IPS-20b (cell line): ENCODE results near the gene LGALS7.
"Not testable (repeated sequence)": the region's sequence is repeated elsewhere in the genome, so short reads cannot be mapped to it uniquely, and the experiment has no call there.

Source experiments
- H3K27ac ChIP-seq: one replicate; pipeline ENCODE4 v1.5.1; 2013; ENCODE audit warnings: low read length
- H3K27me3 ChIP-seq: 2 replicates; pipeline ENCODE4 v1.6.1; 2013; ENCODE audit warnings: mild to moderate bottlenecking, low read length, inconsistent platforms; ENCODE audit not compliant: insufficient read depth
- H3K36me3 ChIP-seq: 2 replicates; pipeline ENCODE4 v1.6.1; 2013; ENCODE audit warnings: low read depth, mild to moderate bottlenecking, inconsistent platforms, low read length, moderate library complexity; ENCODE audit not compliant: insufficient read depth
- H3K4me1 ChIP-seq: 2 replicates; pipeline ENCODE4 v1.6.1; 2013; ENCODE audit warnings: mild to moderate bottlenecking, control low read depth, inconsistent platforms, low read length, moderate library complexity; ENCODE audit not compliant: insufficient read depth
- H3K4me3 ChIP-seq: 2 replicates; pipeline ENCODE4 v1.5.1; 2013; ENCODE audit warnings: mild to moderate bottlenecking, low read length, inconsistent platforms
- H3K9ac ChIP-seq: 2 replicates; pipeline ENCODE4 v1.6.1; 2013; ENCODE audit warnings: low read depth, mild to moderate bottlenecking, inconsistent platforms, low read length, moderate library complexity
- H3K9me3 ChIP-seq: 2 replicates; pipeline ENCODE4 v1.6.1; 2013; ENCODE audit warnings: mild to moderate bottlenecking, low read depth, low read length, inconsistent platforms; ENCODE audit not compliant: insufficient read depth

LGALS7 gene

GRCh38 chr19:38765214-38765613 is 8.1 kb downstream of the LGALS7 start:
- H3K9ac ChIP-seq = no peak overlapping the region
- H3K4me3 ChIP-seq = no peak overlapping the region
- H3K36me3 ChIP-seq = no peaks in the 10 kb centered on the region
- H3K27me3 ChIP-seq = peaks cover 5% of the 10 kb centered on the region; the same call in 1 of the 2 replicates
- H3K27ac ChIP-seq = no peak overlapping the region
- no peaks in the 10 kb centered on the region for H3K9me3 ChIP-seq
- no peaks in the 10 kb centered on the region for H3K4me1 ChIP-seq

- H3K27me3 ChIP-seq = no peaks in the 10 kb centered on the region
- H3K9ac ChIP-seq = no peak overlapping the region
- H3K4me3 ChIP-seq = no peak overlapping the region
- no peak overlapping the region for H3K27ac ChIP-seq
- no peaks in the 10 kb centered on the region for H3K4me1 ChIP-seq
- no peaks in the 10 kb centered on the region for H3K9me3 ChIP-seq
- H3K36me3 ChIP-seq = no peaks in the 10 kb centered on the region
These were observed 9.5 kb downstream of the LGALS7 start for GRCh38 chr19:38763795-38764220.

GRCh38 chr19:38761884-38762389 is 11.4 kb downstream of the LGALS7 start:
- H3K36me3 ChIP-seq, H3K27ac ChIP-seq, H3K9ac ChIP-seq, H3K4me1 ChIP-seq, H3K27me3 ChIP-seq, H3K9me3 ChIP-seq, H3K4me3 ChIP-seq: not testable (repeated sequence)

GRCh38 chr19:38760805-38761517 is 12.4 kb downstream of the LGALS7 start:
- not testable (repeated sequence) for H3K27ac ChIP-seq, H3K27me3 ChIP-seq, H3K9me3 ChIP-seq, H3K36me3 ChIP-seq, H3K4me3 ChIP-seq, H3K9ac ChIP-seq, H3K4me1 ChIP-seq

- Histone ChIP-seq H3K36me3 (no peaks in the 10 kb centered on the region), H3K4me1 (no peaks in the 10 kb centered on the region), H3K9ac (no peak overlapping the region), H3K4me3 (no peak overlapping the region), H3K27me3 (no peaks in the 10 kb centered on the region), H3K27ac (no peak overlapping the region), H3K9me3 (no peaks in the 10 kb centered on the region)
These were observed 13.7 kb downstream of the LGALS7 start for GRCh38 chr19:38759590-38760003.

- H3K4me3 ChIP-seq, H3K9me3 ChIP-seq, H3K36me3 ChIP-seq, H3K27me3 ChIP-seq, H3K4me1 ChIP-seq, H3K9ac ChIP-seq, H3K27ac ChIP-seq: not testable (repeated sequence)
These were observed 19.1 kb downstream of the LGALS7 start for GRCh38 chr19:38754196-38754595.

- not testable (repeated sequence) for H3K36me3 ChIP-seq, H3K4me1 ChIP-seq, H3K9me3 ChIP-seq, H3K4me3 ChIP-seq, H3K9ac ChIP-seq, H3K27me3 ChIP-seq, H3K27ac ChIP-seq
These were observed 19.5 kb downstream of the LGALS7 start for GRCh38 chr19:38753783-38754182.

- no peaks in the 10 kb centered on the region for H3K4me1 ChIP-seq
- no peak overlapping the region for H3K4me3 ChIP-seq
- no peak overlapping the region for H3K9ac ChIP-seq
- no peak overlapping the region for H3K27ac ChIP-seq
- peaks cover 3% of the 10 kb centered on the region; the same call in 1 of the 2 replicates for H3K27me3 ChIP-seq
- no peaks in the 10 kb centered on the region for H3K9me3 ChIP-seq
- H3K36me3 ChIP-seq = no peaks in the 10 kb centered on the region
These were observed 28.0 kb downstream of the LGALS7 start for GRCh38 chr19:38745316-38745715.

- no peak overlapping the region for H3K27ac ChIP-seq
- H3K9me3 ChIP-seq = no peaks in the 10 kb centered on the region
- H3K36me3 ChIP-seq = no peaks in the 10 kb centered on the region
- no peaks in the 10 kb centered on the region for H3K4me1 ChIP-seq
- no peak overlapping the region for H3K9ac ChIP-seq
- no peaks in the 10 kb centered on the region for H3K27me3 ChIP-seq
- no peak overlapping the region for H3K4me3 ChIP-seq
These were observed 28.4 kb downstream of the LGALS7 start for GRCh38 chr19:38744874-38745273.

- H3K4me3 ChIP-seq = no peak within 1 kb of the TSS
- H3K9me3 ChIP-seq = no peaks in the 10 kb centered on the region
- no peak within 1 kb of the TSS for H3K27ac ChIP-seq
- no peaks in the 10 kb centered on the region for H3K36me3 ChIP-seq
- H3K9ac ChIP-seq = no peak within 1 kb of the TSS; the same call in 1 of the 2 replicates
- H3K27me3 ChIP-seq = no peaks in the 10 kb centered on the region
- no peaks in the 10 kb centered on the region for H3K4me1 ChIP-seq
These were observed 29.0 kb downstream of the LGALS7 start, which contains the start of gene CAPN12 for GRCh38 chr19:38744298-38744681. TSS of gene CAPN12 (minus strand) at chr19:38744474. CDS start at chr19:38744165, 309 bp downstream.

GRCh38 chr19:38743394-38744297 is 29.7 kb downstream of the LGALS7 start:
- Histone ChIP-seq H3K27ac (no peak overlapping the region), H3K27me3 (no peaks in the 10 kb centered on the region), H3K36me3 (no peaks in the 10 kb centered on the region), H3K9me3 (no peaks in the 10 kb centered on the region), H3K4me1 (no peaks in the 10 kb centered on the region), H3K9ac (no peak overlapping the region; the same call in 1 of the 2 replicates), H3K4me3 (no peak overlapping the region)

GRCh38 chr19:38742906-38743305 is 30.4 kb downstream of the LGALS7 start:
- Histone ChIP-seq H3K9ac (no peak overlapping the region), H3K4me3 (no peak overlapping the region), H3K27ac (no peak overlapping the region), H3K36me3 (no peaks in the 10 kb centered on the region), H3K4me1 (no peaks in the 10 kb centered on the region), H3K27me3 (peaks cover 5% of the 10 kb centered on the region), H3K9me3 (no peaks in the 10 kb centered on the region)
